H9 (cell line): Measurements from ENCODE around the gene CEP131. TPM values are rescaled to one million over a fixed set of nuclear protein-coding genes. Genes with fewer than 3 reads are reported as not detected.

Experiments
- DNase-seq: peaks from one replicate; pipeline ENCODE4 v3.0.0-alpha.2; 2017
- H2AFZ ChIP-seq: one replicate; pipeline ENCODE4 v1.6.1; 2013; ENCODE audit warnings: mild to moderate bottlenecking, low read length, control low read depth, moderate library complexity
- H2AK5ac ChIP-seq: 2 replicates; pipeline ENCODE4 v1.6.1; 2013; ENCODE audit warnings: low read length, control low read depth, mixed read lengths; ENCODE audit not compliant: insufficient read length
- H2BK120ac ChIP-seq: one replicate; pipeline ENCODE4 v1.6.1; 2013; ENCODE audit warnings: low read depth, mild to moderate bottlenecking, low read length, control low read depth, inconsistent platforms; ENCODE audit not compliant: poor library complexity, severe bottlenecking
- H2BK12ac ChIP-seq: 2 replicates; pipeline ENCODE4 v1.6.1; 2013; ENCODE audit warnings: low read length, control low read depth, mixed read lengths, low read depth; ENCODE audit not compliant: insufficient read length
- H2BK15ac ChIP-seq: 2 replicates; pipeline ENCODE4 v1.6.1; 2013; ENCODE audit warnings: low read depth, low read length, control low read depth
- H2BK20ac ChIP-seq: one replicate; pipeline ENCODE4 v1.6.1; 2013; ENCODE audit warnings: low read depth, mild to moderate bottlenecking, low read length, control low read depth, inconsistent platforms; ENCODE audit not compliant: poor library complexity, severe bottlenecking
- H2BK5ac ChIP-seq: 2 replicates; pipeline ENCODE4 v1.6.1; 2013; ENCODE audit warnings: low read length, control low read depth, mixed read lengths; ENCODE audit not compliant: insufficient read length
- H3K14ac ChIP-seq: 2 replicates; pipeline ENCODE4 v1.6.1; 2013; ENCODE audit warnings: low read length, control low read depth; ENCODE audit not compliant: insufficient read depth
- H3K18ac ChIP-seq: 2 replicates; pipeline ENCODE4 v1.6.1; 2013; ENCODE audit warnings: low read depth, mild to moderate bottlenecking, mixed read lengths, low read length, control low read depth; ENCODE audit not compliant: insufficient read length
- H3K23ac ChIP-seq: 2 replicates; pipeline ENCODE4 v1.6.1; 2013; ENCODE audit warnings: low read length, control low read depth, mixed read lengths, low read depth; ENCODE audit not compliant: insufficient read length
- H3K23me2 ChIP-seq: 2 replicates; pipeline ENCODE4 v1.6.1; 2013; ENCODE audit warnings: low read depth, mild to moderate bottlenecking, mixed read lengths, low read length, control low read depth; ENCODE audit not compliant: insufficient read length, poor library complexity, severe bottlenecking
- H3K27ac ChIP-seq: 2 replicates; pipeline ENCODE4 v1.5.1; 2013; ENCODE audit warnings: low read length, control low read depth, mixed read lengths, low read depth; ENCODE audit not compliant: insufficient read length
- H3K27me3 ChIP-seq: 2 replicates; pipeline ENCODE4 v1.6.1; 2013; ENCODE audit warnings: low read length, control low read depth, inconsistent platforms; ENCODE audit not compliant: insufficient read depth
- H3K4ac ChIP-seq: 2 replicates; pipeline ENCODE4 v1.6.1; 2013; ENCODE audit warnings: low read depth, mild to moderate bottlenecking, control low read depth, inconsistent platforms, low read length, moderate library complexity
- H3K4me1 ChIP-seq: 2 replicates; pipeline ENCODE4 v1.6.1; 2013; ENCODE audit warnings: low read length, control low read depth, inconsistent platforms; ENCODE audit not compliant: insufficient read depth
- H3K4me2 ChIP-seq: 2 replicates; pipeline ENCODE4 v1.6.1; 2013; ENCODE audit warnings: low read length, control low read depth, mixed read lengths; ENCODE audit not compliant: insufficient read length, insufficient read depth
- H3K56ac ChIP-seq: 2 replicates; pipeline ENCODE4 v1.6.1; 2013; ENCODE audit warnings: low read depth, mild to moderate bottlenecking, mixed read lengths, low read length, control low read depth; ENCODE audit not compliant: insufficient read length
- H3K79me1 ChIP-seq: 2 replicates; pipeline ENCODE4 v1.6.1; 2013; ENCODE audit warnings: low read depth, mild to moderate bottlenecking, moderate library complexity, low read length, control low read depth, inconsistent platforms; ENCODE audit not compliant: insufficient read depth, poor library complexity, severe bottlenecking
- H3K79me2 ChIP-seq: 2 replicates; pipeline ENCODE4 v1.6.1; 2013; ENCODE audit warnings: low read length, control low read depth, inconsistent platforms; ENCODE audit not compliant: insufficient read depth
- H3K9ac ChIP-seq: 2 replicates; pipeline ENCODE4 v1.6.1; 2013; ENCODE audit warnings: low read length, control low read depth, mixed read lengths; ENCODE audit not compliant: insufficient read length; ENCODE audit errors: extremely low read depth
- H3K9me3 ChIP-seq: one replicate; pipeline ENCODE4 v1.6.1; 2013; ENCODE audit warnings: low read depth, low read length, inconsistent platforms; ENCODE audit not compliant: control insufficient read depth
- H3T11ph ChIP-seq: one replicate; pipeline ENCODE4 v1.6.1; 2013; ENCODE audit warnings: mild to moderate bottlenecking, low read length, control low read depth, inconsistent platforms
- H4K20me1 ChIP-seq: one replicate; pipeline ENCODE4 v1.6.1; 2013; ENCODE audit not compliant: control insufficient read depth, insufficient read length, insufficient read depth
- H4K5ac ChIP-seq: 2 replicates; pipeline ENCODE4 v1.6.1; 2013; ENCODE audit warnings: low read depth, mild to moderate bottlenecking, mixed read lengths, low read length, control low read depth; ENCODE audit not compliant: insufficient read length
- H4K8ac ChIP-seq: replicated peaks from 2 replicates; pipeline ENCODE4 v1.6.1; 2013; ENCODE audit warnings: low read length, control low read depth, mixed read lengths, low read depth; ENCODE audit not compliant: insufficient read length
- H4K91ac ChIP-seq: 2 replicates; pipeline ENCODE4 v1.6.1; 2013; ENCODE audit warnings: low read depth, mild to moderate bottlenecking, moderate library complexity, mixed read lengths, low read length, control low read depth; ENCODE audit not compliant: insufficient read length
- H3K27ac Mint-ChIP-seq, 3 experiments: 2 replicates in 2 of 3; 3 replicates in 1 of 3; pipeline ENCODE4 v1.8.0; 2020 to 2021; ENCODE audit warnings: mixed read lengths in 3 of 3, mild to moderate bottlenecking in 1 of 3, moderate library complexity in 1 of 3
- H3K27me3 Mint-ChIP-seq: 2 replicates; pipeline ENCODE4 v1.8.0; 2021; ENCODE audit warnings: low read depth, mild to moderate bottlenecking, moderate library complexity, mixed read lengths
- H3K36me3 Mint-ChIP-seq, 3 experiments: 2 replicates in 2 of 3; 3 replicates in 1 of 3; pipeline ENCODE4 v1.8.0; 2020 to 2021; ENCODE audit warnings: low read depth in 3 of 3, mixed read lengths in 3 of 3; ENCODE audit not compliant: insufficient read depth in 1 of 3
- H3K4me1 Mint-ChIP-seq, 2 experiments: 2 replicates each; pipeline ENCODE4 v1.8.0; 2020; ENCODE audit warnings: mixed read lengths in 2 of 2
- H3K4me3 Mint-ChIP-seq, 2 experiments: 2 replicates in 1 of 2; 3 replicates in 1 of 2; pipeline ENCODE4 v1.8.0; 2020 to 2021; ENCODE audit warnings: mild to moderate bottlenecking in 2 of 2, mixed read lengths in 2 of 2, moderate library complexity in 1 of 2
- H3K9me3 Mint-ChIP-seq, 2 experiments: 2 replicates in 1 of 2; 3 replicates in 1 of 2; pipeline ENCODE4 v1.8.0; 2020; ENCODE audit warnings: mild to moderate bottlenecking in 2 of 2, mixed read lengths in 2 of 2, moderate library complexity in 1 of 2
- CTCF ChIP-seq: fragments of 200-600 bp; sonication (generic); conservative IDR thresholded peaks from 3 replicates; pipeline ENCODE4 v1.8.0; 2021; ENCODE audit warnings: antibody characterized with exemption, mild to moderate bottlenecking
- WGBS: extraction: QIAGEN DNeasy Blood & Tissue Kit; methylation state at CpG from one replicate; pipeline ENCODE4 v1.1.7; 2013; ENCODE audit warnings: missing lambda C conversion rate, low lambda C conversion rate, mixed read lengths; ENCODE audit not compliant: insufficient read length; ENCODE audit errors: extremely low coverage; 5-methylcytosine and 5-hydroxymethylcytosine counted together
- total RNA-seq: library from RNA; stranded (reverse); gene quantifications from 2 replicates; pipeline ENCODE4 v1.2.1, GENCODE V29; 2021

Gene CEP131
- total RNA-seq, 1 experiment from 2014 or later = 16.3 TPM

GRCh38 chr17:81150377-81151077 is 72.2 kb downstream of the CEP131 start:
- H3K9me3 Mint-ChIP-seq = no peaks in the 10 kb centered on the region; a peak in 1 of 5 replicates
- Histone ChIP-seq H3K9me3 (no peaks in the 10 kb centered on the region), H3K56ac (no peak overlapping the region), H2BK20ac (no peak overlapping the region), H3K9ac (no peak overlapping the region), H3K4me2 (no peak overlapping the region), H3K23ac (no peak overlapping the region), H2BK120ac (no peak overlapping the region), H2BK12ac (no peak overlapping the region), H2BK15ac (no peak overlapping the region), H3K18ac (no peak overlapping the region), H2AK5ac (no peak overlapping the region), H2BK5ac (no peak overlapping the region), H3K79me1 (no peaks in the 10 kb centered on the region), H3K4me1 (no peaks in the 10 kb centered on the region), H3T11ph (no peak overlapping the region), H3K4ac (no peak overlapping the region), H3K27ac (no peak overlapping the region), H3K27me3 (no peaks in the 10 kb centered on the region), H4K20me1 (no peaks in the 10 kb centered on the region), H3K79me2 (no peaks in the 10 kb centered on the region), H2AFZ (no peak overlapping the region), H3K23me2 (no peaks in the 10 kb centered on the region), H3K14ac (peak overlapping the region; percentile 37; the same call in 1 of the 2 replicates), H4K5ac (no peak overlapping the region), H4K8ac (no peak overlapping the region), H4K91ac (no peak overlapping the region)
- no peaks in the 10 kb centered on the region for H3K36me3 Mint-ChIP-seq
- H3K4me3 Mint-ChIP-seq = no peak overlapping the region
- no peak for DNase-seq
- no peaks in the 10 kb centered on the region for H3K4me1 Mint-ChIP-seq
- no peak for TF ChIP-seq CTCF
- H3K27ac Mint-ChIP-seq = no peak overlapping the region
- WGBS = no CpG with 5 or more reads among the region's 14 CpGs
- peaks cover 2% of the 10 kb centered on the region for H3K27me3 Mint-ChIP-seq
